ENCODE results near the gene ANKHD1.

DNA sequence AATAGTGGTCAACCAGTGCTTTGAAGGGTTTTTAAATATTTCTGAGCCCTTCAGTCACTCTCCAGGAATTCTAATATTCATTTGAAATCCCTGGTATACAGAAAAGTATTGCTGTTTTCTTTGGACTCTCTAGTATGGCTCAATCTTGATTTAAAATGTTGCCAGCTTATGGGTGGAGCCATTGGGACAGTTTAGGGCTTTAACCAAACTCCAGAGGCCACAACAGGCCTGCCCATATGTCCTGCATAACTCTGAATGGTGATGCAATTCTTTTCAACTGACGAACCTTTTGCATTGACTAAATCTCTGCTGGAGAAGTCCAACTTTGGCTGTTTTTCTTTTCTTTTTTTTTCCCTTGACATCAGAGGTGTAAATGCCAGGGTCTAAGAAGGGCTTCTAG is 10.3 kb upstream of the ANKHD1 start:
- TF ChIP-seq, protein P1, sequence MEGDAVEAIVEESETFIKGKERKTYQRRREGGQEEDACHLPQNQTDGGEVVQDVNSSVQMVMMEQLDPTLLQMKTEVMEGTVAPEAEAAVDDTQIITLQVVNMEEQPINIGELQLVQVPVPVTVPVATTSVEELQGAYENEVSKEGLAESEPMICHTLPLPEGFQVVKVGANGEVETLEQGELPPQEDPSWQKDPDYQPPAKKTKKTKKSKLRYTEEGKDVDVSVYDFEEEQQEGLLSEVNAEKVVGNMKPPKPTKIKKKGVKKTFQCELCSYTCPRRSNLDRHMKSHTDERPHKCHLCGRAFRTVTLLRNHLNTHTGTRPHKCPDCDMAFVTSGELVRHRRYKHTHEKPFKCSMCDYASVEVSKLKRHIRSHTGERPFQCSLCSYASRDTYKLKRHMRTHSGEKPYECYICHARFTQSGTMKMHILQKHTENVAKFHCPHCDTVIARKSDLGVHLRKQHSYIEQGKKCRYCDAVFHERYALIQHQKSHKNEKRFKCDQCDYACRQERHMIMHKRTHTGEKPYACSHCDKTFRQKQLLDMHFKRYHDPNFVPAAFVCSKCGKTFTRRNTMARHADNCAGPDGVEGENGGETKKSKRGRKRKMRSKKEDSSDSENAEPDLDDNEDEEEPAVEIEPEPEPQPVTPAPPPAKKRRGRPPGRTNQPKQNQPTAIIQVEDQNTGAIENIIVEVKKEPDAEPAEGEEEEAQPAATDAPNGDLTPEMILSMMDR (conservative IDR thresholded peaks at IDR 0.05), result no peak
- TF ChIP-seq ZFX (IDR thresholded peaks at IDR 0.05), result no peak
